Parietal lobe (tissue), 1 donor: ENCODE results near the gene LYRM1. TPM values are rescaled to one million over a fixed set of nuclear protein-coding genes. Genes with fewer than 3 reads are reported as not detected.

ENCODE experiments used
- total RNA-seq: library from RNA; depleted of rRNA; stranded (reverse); fragments of >200 nt; gene quantifications from one replicate; pipeline ENCODE4 v1.2.3, GENCODE V29; 2014

LYRM1 gene, protein sequence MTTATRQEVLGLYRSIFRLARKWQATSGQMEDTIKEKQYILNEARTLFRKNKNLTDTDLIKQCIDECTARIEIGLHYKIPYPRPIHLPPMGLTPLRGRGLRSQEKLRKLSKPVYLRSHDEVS
- total RNA-seq, result 49.8 TPM

GRCh38 chr16:20900299-20901067 lies at the start of gene LYRM1, which contains the start of gene DCUN1D3:
TSS of gene LYRM1 (plus strand) at chr16:20900771. CDS start at chr16:20915556, 14,785 bp downstream.
TSS of gene DCUN1D3 (minus strand) at chr16:20900358. CDS start at chr16:20862538, 37,820 bp downstream.

Other genes starting within 250 kb of the LYRM1 start
- gene ACSM1, start 203.1 kb upstream of the LYRM1 start, total RNA-seq, result not detected
- 101 TPM for gene THUMPD1, start 159.0 kb upstream of the LYRM1 start, total RNA-seq
- under 0.01 TPM for gene ACSM3, start 136.8 kb upstream of the LYRM1 start, total RNA-seq
- 24.1 TPM for gene ERI2, start 94.3 kb upstream of the LYRM1 start, total RNA-seq
- gene REXO5, start 94.2 kb upstream of the LYRM1 start, total RNA-seq, result 15.0 TPM
- 11.0 TPM for gene DCUN1D3, start 413 bp upstream of the LYRM1 start, total RNA-seq